Thymus (tissue), 11 donors: ENCODE results near the gene AMOTL1. TPM values are rescaled to one million over a fixed set of nuclear protein-coding genes. Genes with fewer than 3 reads are reported as not detected.

Source experiments
- DNase-seq, 9 donors: peaks; one replicate each; pipeline ENCODE4 v3.0.0-alpha.2; 2013; ENCODE audit warnings: low spot score in 9 of 9, low read depth in 6 of 9, missing footprints in 1 of 9
- H3K27ac ChIP-seq, 2 donors: one replicate each; pipeline ENCODE4 v1.5.1; 2013; ENCODE audit warnings: control low read depth in 1 of 2, low read depth in 1 of 2, low read length in 1 of 2, mild to moderate bottlenecking in 1 of 2, moderate library complexity in 1 of 2
- H3K27me3 ChIP-seq, 2 donors: one replicate each; pipeline ENCODE4 v1.5.1; 2013; ENCODE audit warnings: low read length in 1 of 2; ENCODE audit not compliant: control insufficient read depth in 2 of 2, insufficient read depth in 1 of 2
- H3K36me3 ChIP-seq, 2 donors: one replicate each; pipeline ENCODE4 v1.5.1; 2013; ENCODE audit warnings: low read length in 1 of 2, mild to moderate bottlenecking in 1 of 2, moderate library complexity in 1 of 2; ENCODE audit not compliant: control insufficient read depth in 2 of 2, insufficient read depth in 2 of 2
- H3K4me1 ChIP-seq, 2 donors: one replicate each; pipeline ENCODE4 v1.5.1; 2013; ENCODE audit warnings: low read length in 2 of 2; ENCODE audit not compliant: control insufficient read depth in 2 of 2, insufficient read depth in 2 of 2
- H3K4me3 ChIP-seq, 2 donors: one replicate each; pipeline ENCODE4 v1.5.1; 2013; ENCODE audit warnings: low read length in 2 of 2, control low read depth in 1 of 2, mild to moderate bottlenecking in 1 of 2
- H3K9me3 ChIP-seq, 2 donors: one replicate each; pipeline ENCODE4 v1.5.1; 2013; ENCODE audit warnings: low read length in 1 of 2, mild to moderate bottlenecking in 1 of 2; ENCODE audit not compliant: control insufficient read depth in 2 of 2, insufficient read depth in 1 of 2
- WGBS: extraction: QIAGEN DNeasy Blood & Tissue Kit; methylation state at CpG from one replicate; pipeline ENCODE4 v1.1.7; 2013; 5-methylcytosine and 5-hydroxymethylcytosine counted together
- polyA plus RNA-seq: library from polyadenylated mRNA; stranded (reverse); fragments of 200-250 nt; gene quantifications from one replicate; pipeline ENCODE4 v1.2.3, GENCODE V29; 2013
- total RNA-seq: library from RNA; stranded (reverse); fragments of 120-200 nt; gene quantifications from one replicate; pipeline ENCODE4 v1.2.4, GENCODE V29; 2013
- donor health status: healthy.

Gene AMOTL1
- total and polyA plus RNA-seq, 2 donors = 10.5 to 31.8 TPM

- no peaks in the 10 kb centered on the region for H3K36me3 ChIP-seq
- H3K4me3 ChIP-seq = no peak overlapping the region
- H3K4me1 ChIP-seq = no peaks in the 10 kb centered on the region
- no peak overlapping the region for H3K27ac ChIP-seq
- H3K9me3 ChIP-seq = no peaks in the 10 kb centered on the region
- 72% methylated on average over 10 of the region's 10 CpGs for WGBS
- no peak for DNase-seq
- H3K27me3 ChIP-seq = no peaks in the 10 kb centered on the region
These were observed 17.6 kb upstream of the AMOTL1 start for GRCh38 chr11:94750319-94751217.

- no peaks in the 10 kb centered on the region for H3K4me1 ChIP-seq
- 97% methylated on average over 5 of the region's 5 CpGs for WGBS
- no peaks in the 10 kb centered on the region for H3K27me3 ChIP-seq
These were observed 16.9 kb upstream of the AMOTL1 start for GRCh38 chr11:94751218-94751609.

GRCh38 chr11:94751786-94752185 is 16.4 kb upstream of the AMOTL1 start:
- DNase-seq = no peak
- Histone ChIP-seq H3K27ac (no peak overlapping the region), H3K4me3 (no peak overlapping the region), H3K36me3 (no peaks in the 10 kb centered on the region), H3K9me3 (no peaks in the 10 kb centered on the region), H3K4me1 (no peaks in the 10 kb centered on the region), H3K27me3 (no peaks in the 10 kb centered on the region)
- 95% methylated on average over 5 of the region's 5 CpGs for WGBS

More at GRCh38 chr11:94751218-94751609, 16.9 kb upstream of the AMOTL1 start:
- no peaks in the 10 kb centered on the region for H3K9me3 ChIP-seq
- no peaks in the 10 kb centered on the region for H3K36me3 ChIP-seq
- no peak for DNase-seq
- no peak overlapping the region for H3K27ac ChIP-seq
- H3K4me3 ChIP-seq = no peak overlapping the region

- 89% methylated on average over 1 of the region's 1 CpG for WGBS
- H3K9me3 ChIP-seq = no peaks in the 10 kb centered on the region
- DNase-seq = no peak
- H3K36me3 ChIP-seq = no peaks in the 10 kb centered on the region
- H3K27me3 ChIP-seq = no peaks in the 10 kb centered on the region
- H3K4me1 ChIP-seq = peaks cover 0 to 2% of the 10 kb centered on the region in 2 donors
- H3K27ac ChIP-seq = no peak overlapping the region
- H3K4me3 ChIP-seq = no peak overlapping the region
These were observed 14.5 kb upstream of the AMOTL1 start for GRCh38 chr11:94753630-94754029.

- Histone ChIP-seq H3K27ac (no peak overlapping the region), H3K4me3 (no peak overlapping the region), H3K4me1 (peaks cover 0 to 2% of the 10 kb centered on the region in 2 donors), H3K9me3 (no peaks in the 10 kb centered on the region), H3K36me3 (no peaks in the 10 kb centered on the region), H3K27me3 (no peaks in the 10 kb centered on the region)
- DNase-seq = no peak
- WGBS = 94% methylated on average over 2 of the region's 2 CpGs
These were observed 13.8 kb upstream of the AMOTL1 start for GRCh38 chr11:94754335-94754734.

GRCh38 chr11:94754819-94755218 is 13.3 kb upstream of the AMOTL1 start:
- no peak overlapping the region for H3K4me3 ChIP-seq
- no peaks in the 10 kb centered on the region for H3K9me3 ChIP-seq
- H3K27me3 ChIP-seq = no peaks in the 10 kb centered on the region
- WGBS = 99% methylated on average over 2 of the region's 2 CpGs
- no peak overlapping the region for H3K27ac ChIP-seq
- DNase-seq = no peak
- no peaks in the 10 kb centered on the region for H3K36me3 ChIP-seq
- H3K4me1 ChIP-seq = peaks cover 0 to 2% of the 10 kb centered on the region in 2 donors

GRCh38 chr11:94755494-94755893 is 12.7 kb upstream of the AMOTL1 start:
- Histone ChIP-seq H3K27me3 (no peaks in the 10 kb centered on the region), H3K4me1 (peaks cover 0 to 2% of the 10 kb centered on the region in 2 donors), H3K9me3 (no peaks in the 10 kb centered on the region), H3K27ac (no peak overlapping the region), H3K4me3 (no peak overlapping the region), H3K36me3 (no peaks in the 10 kb centered on the region)
- no peak for DNase-seq
- 96% methylated on average over 11 of the region's 11 CpGs for WGBS

GRCh38 chr11:94757037-94757735 is 11.0 kb upstream of the AMOTL1 start:
- no peaks in the 10 kb centered on the region for H3K27me3 ChIP-seq
- 26% methylated on average over 5 of the region's 5 CpGs for WGBS
- H3K36me3 ChIP-seq = no peaks in the 10 kb centered on the region
- H3K4me3 ChIP-seq = no peak overlapping the region
- H3K27ac ChIP-seq = no peak overlapping the region
- DNase-seq = no peak
- no peaks in the 10 kb centered on the region for H3K9me3 ChIP-seq
- H3K4me1 ChIP-seq = peaks cover 0 to 2% of the 10 kb centered on the region in 2 donors

GRCh38 chr11:94758666-94759065 is 9.5 kb upstream of the AMOTL1 start:
- no peaks in the 10 kb centered on the region for H3K27me3 ChIP-seq
- H3K4me3 ChIP-seq = no peak overlapping the region
- no peak for DNase-seq
- no peaks in the 10 kb centered on the region for H3K36me3 ChIP-seq
- H3K9me3 ChIP-seq = no peaks in the 10 kb centered on the region
- peaks cover 0 to 2% of the 10 kb centered on the region in 2 donors for H3K4me1 ChIP-seq
- 98% methylated on average over 3 of the region's 3 CpGs for WGBS
- no peak overlapping the region for H3K27ac ChIP-seq
